H1 (cell line): Measurements from ENCODE around the gene PAIP2. TPM values are rescaled to one million over a fixed set of nuclear protein-coding genes. Genes with fewer than 3 reads are reported as not detected.

ENCODE experiments used
- ASH2L ChIP-seq: fragments of 200-600, 300-600 bp; sonication (generic); IDR thresholded peaks from one replicate; pipeline ENCODE4 v1.7.1; 2017; ENCODE audit warnings: low read length
- ATF2 ChIP-seq: IDR thresholded peaks from 2 replicates; pipeline ENCODE4 v1.6.1; 2012; ENCODE audit warnings: low read length, inconsistent platforms
- BCL11A ChIP-seq, 2 experiments: IDR thresholded peaks; one replicate each; pipeline ENCODE4 v1.6.1; 2011; ENCODE audit warnings: low read depth in 2 of 2, low read length in 2 of 2, mild to moderate bottlenecking in 2 of 2
- CBX5 ChIP-seq: fragments of 300-800, 300-1000 bp; sonication (generic); IDR thresholded peaks from 2 replicates; pipeline ENCODE4 v1.7.1; 2016; ENCODE audit warnings: antibody characterized with exemption, low read length, low read depth
- CHD1 ChIP-seq: IDR thresholded peaks from 2 replicates; pipeline ENCODE4 v1.6.1; 2012; ENCODE audit warnings: low read depth, low read length, improper control_type of control experiment
- CHD7 ChIP-seq: fragments of 300-600 bp; sonication (generic); IDR thresholded peaks from 2 replicates; pipeline ENCODE4 v1.7.1; 2012; ENCODE audit warnings: low read length, moderate library complexity, mild to moderate bottlenecking, inconsistent platforms; ENCODE audit not compliant: insufficient replicate concordance
- SIX5 ChIP-seq: IDR thresholded peaks from 2 replicates; pipeline ENCODE4 v1.6.1; 2011; ENCODE audit warnings: mild to moderate bottlenecking, low read depth, low read length
- YY1 ChIP-seq: IDR thresholded peaks from 2 replicates; pipeline ENCODE4 v1.6.1; 2011; ENCODE audit warnings: low read depth, mild to moderate bottlenecking, low read length
- polyA plus RNA-seq, 7 experiments: library from polyadenylated mRNA; depleted of rRNA in 3 of 7; stranded (reverse) in 5 of 7; unstranded in 2 of 7; fragments of >200 nt in 5 of 7; fragments of 200-250 nt in 2 of 7; gene quantifications; 1 replicate in 5 of 7; 2 replicates in 1 of 7; 4 replicates in 1 of 7; pipeline versions ENCODE4 v1.2.1 to v1.2.3, GENCODE V29; 2011 to 2013; ENCODE audit warnings: missing spikeins in 2 of 7, mixed read lengths in 2 of 7
- total RNA-seq: library from RNA; stranded (reverse); fragmentation: NEBNext Ultra II Directional; extraction: Animal tissue kit (Norgen Biotek cat#: 25700); gene quantifications from 2 replicates; pipeline ENCODE4 v1.2.1, GENCODE V29; 2021

The PAIP2 gene
- total and polyA plus RNA-seq, 2 of the 8 experiments (the other 6 are each of a cell fraction or from before 2014, with no cell fraction given): 87.6 to 162 TPM

GRCh38 chr5:139389701-139390638 is 48.3 kb downstream of the PAIP2 start, which contains the start of gene MZB1 (continued):
- TF ChIP-seq ATF2 (no peak), SIX5 (no peak), CBX5 (no peak), YY1 (no peak), BCL11A (IDR thresholded peaks at IDR 0.05; ENCODE audit: low read depth in 2 of 2, low read length in 2 of 2) (no peak), CHD1 (no peak), CHD7 (no peak), ASH2L (no peak)
- TF ChIP-seq, all 59 proteins: peak for 0
